NCI-H774 (cell line): Measurements from ENCODE around the gene APC.
"Not testable (repeated sequence)": the region's sequence is repeated elsewhere in the genome, so short reads cannot be mapped to it uniquely, and the experiment has no call there.

ENCODE experiments used
- DNase-seq: peaks from one replicate; lab custom pipeline; 2025; lab: John Stamatoyannopoulos, UW

Gene APC

GRCh38 chr5:112857866-112858265 lies 120.2 kb downstream of the APC start:
- DNase-seq = no peak

DNA sequence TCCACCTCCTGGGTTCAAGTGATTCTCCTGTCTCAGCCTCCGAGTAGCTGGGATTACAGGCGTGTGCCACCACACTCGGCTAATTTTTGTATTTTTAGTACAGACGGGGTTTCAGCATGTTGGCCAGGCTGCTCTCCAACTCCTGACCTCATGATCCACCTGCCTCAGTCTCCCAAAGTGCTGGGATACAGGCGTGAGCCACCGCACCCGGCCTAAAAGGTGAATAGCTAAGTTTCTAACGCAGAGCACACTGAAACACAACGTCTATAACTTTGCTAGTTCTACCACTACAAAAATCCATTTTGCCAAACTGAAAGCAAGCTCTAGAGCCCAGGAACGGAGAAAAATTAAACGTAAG lies 122.9 kb downstream of the APC start:
- not testable (repeated sequence) for DNase-seq

DNA sequence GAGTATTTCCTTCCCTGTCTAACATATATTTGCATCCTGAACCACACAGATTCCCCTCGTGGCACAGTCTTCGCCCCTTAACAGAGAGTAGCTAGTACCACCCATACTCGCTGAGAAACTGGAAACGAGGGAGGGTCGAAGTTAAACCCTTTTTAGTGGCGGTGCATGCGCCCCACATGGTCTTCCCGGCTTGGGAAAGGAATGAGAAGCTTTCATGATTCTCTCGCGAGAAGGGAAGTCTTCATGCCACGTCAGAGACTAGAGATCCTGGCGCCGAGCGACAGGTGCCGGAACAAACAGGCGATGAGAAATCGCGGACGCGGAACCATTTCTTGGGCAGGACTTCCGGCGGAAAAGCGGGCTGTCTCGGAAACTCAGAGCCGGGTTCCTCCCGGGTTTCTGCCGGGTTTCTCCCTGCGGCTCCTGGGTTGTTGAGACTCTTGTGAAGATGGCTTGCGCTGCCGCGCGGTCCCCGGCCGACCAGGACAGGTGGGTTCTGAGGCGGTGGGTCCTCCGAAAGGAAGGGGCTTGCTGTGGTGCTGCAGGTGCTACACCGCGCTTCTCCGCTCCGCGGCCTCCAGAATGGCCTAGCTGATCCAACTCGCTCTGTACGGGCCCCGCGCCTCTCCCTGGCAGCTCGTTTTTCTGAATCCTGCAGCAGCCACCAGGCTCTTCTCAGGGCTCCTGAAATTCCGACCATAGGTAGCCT lies 123.4 kb downstream of the APC start, which contains the start of gene SRP19:
Gene SRP19 (plus strand): TSS at position 359 of the 709 bp plus-strand sequence. CDS start 90 bp downstream, at position 449.
- peak; percentile 94 for DNase-seq

- no peak for DNase-seq
Measured at GRCh38 chr5:112861638-112861985, 123.9 kb downstream of the APC start.

GRCh38 chr5:112862085-112862484 lies 124.4 kb downstream of the APC start:
- no peak for DNase-seq

GRCh38 chr5:112863549-112863948 lies 125.9 kb downstream of the APC start:
- DNase-seq = no peak

DNA sequence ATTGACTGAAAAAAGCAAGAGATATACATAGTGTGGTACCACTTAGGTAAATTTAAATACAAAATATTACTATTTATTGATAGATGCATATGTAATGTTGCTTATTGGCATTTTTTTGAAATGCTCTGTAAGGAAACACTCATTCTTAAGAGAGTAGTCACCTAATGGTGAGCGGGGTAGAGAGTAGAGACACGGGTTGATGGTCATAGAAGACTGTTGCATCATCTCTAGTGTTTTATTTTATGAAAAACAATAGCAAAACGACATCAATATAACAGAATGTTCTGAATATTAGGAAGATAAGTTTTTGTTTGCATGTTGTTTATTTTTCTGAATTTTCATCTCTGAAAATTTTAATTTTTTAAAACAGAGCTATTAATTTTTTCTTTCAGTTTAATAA lies 127.4 kb downstream of the APC start:
- DNase-seq = no peak

GRCh38 chr5:112866739-112867138 lies 129.1 kb downstream of the APC start:
- no peak for DNase-seq

GRCh38 chr5:112867411-112867810 lies 129.7 kb downstream of the APC start:
- DNase-seq = no peak

- DNase-seq = no peak
Measured at GRCh38 chr5:112869948-112870347, 132.3 kb downstream of the APC start.

GRCh38 chr5:112870966-112871365 lies 133.3 kb downstream of the APC start:
- DNase-seq = no peak

DNA sequence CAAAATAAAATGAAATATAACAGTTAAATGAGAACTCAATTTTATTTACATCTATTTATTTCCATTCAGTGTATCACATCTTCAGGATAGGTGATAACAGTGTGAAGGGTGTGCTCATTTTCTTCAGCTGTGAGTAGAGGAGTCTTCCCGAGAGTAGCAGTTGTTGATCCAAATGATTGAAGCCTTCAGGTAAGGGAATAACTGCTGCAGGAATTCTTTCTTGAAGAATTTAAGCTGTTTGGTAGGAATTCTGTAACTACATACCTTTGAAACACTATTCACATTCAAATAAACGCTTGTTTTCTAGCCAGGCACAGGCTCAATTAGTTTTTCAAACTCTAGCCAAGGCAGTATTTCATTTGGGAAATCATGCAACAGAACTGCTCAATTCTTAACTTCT lies 138.7 kb downstream of the APC start:
- no peak for DNase-seq

- DNase-seq = no peak
Measured at GRCh38 chr5:112878101-112878500, 140.4 kb downstream of the APC start.

- DNase-seq = no peak
Measured at GRCh38 chr5:112878760-112879159, 141.1 kb downstream of the APC start.

DNA sequence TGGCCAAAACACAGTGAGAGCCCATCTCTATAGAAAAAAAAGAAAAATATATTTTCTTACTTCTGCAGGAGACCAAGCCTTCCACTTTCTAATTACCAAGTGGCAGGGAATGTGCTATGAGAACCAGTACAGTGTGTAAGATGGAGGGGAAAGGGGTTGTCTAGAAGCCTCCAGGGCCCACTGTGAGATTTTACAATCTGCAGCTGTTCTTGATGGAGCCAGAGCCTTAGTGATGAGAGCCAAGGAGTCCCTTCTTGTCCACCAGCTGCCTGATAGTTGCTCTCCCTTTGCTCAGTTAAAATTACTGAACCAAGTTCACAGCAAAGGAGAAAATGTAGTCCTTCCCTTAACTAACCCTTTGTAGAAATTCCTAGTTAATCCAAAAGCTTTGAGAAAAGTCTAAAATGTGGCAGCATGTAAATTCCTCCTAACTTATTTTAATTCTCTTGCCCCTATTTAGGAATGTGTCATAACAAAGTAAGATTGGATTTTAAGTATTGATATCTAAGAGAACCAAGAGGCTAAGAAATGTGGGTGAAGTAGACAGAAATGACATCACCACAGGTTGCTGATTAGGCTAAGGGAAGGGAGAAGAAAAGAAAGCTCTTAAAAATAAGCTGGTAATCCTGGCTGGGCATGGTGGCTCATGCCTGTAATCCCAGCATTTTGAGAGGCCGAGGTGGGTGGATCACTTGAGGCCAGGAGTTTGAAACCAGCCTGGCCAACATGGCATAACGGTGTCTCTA lies 142.7 kb downstream of the APC start:
- DNase-seq = no peak

GRCh38 chr5:112883192-112883591 lies 145.5 kb downstream of the APC start:
- no peak for DNase-seq

GRCh38 chr5:112885001-112885400 lies 147.3 kb downstream of the APC start:
- no peak for DNase-seq

DNA sequence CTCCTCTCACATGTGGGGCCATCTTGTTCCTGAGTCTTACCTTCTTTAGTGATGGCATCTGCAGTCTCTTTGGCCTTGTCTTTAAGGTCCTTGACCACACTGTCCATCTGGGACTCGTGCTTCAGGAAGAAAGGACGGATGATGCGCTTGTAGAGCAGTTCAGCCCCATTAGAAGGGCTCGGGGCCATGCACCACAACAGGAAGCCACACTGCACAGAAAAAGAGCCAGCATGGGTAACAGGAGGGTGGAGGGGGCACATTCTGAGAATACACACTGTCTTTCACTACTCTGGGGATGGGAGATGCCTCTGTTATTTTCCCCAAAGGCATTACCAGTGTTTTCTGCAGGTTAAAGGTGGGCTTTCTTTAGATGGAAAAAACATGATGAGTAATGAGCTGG lies 149.3 kb downstream of the APC start:
- no peak for DNase-seq

DNA sequence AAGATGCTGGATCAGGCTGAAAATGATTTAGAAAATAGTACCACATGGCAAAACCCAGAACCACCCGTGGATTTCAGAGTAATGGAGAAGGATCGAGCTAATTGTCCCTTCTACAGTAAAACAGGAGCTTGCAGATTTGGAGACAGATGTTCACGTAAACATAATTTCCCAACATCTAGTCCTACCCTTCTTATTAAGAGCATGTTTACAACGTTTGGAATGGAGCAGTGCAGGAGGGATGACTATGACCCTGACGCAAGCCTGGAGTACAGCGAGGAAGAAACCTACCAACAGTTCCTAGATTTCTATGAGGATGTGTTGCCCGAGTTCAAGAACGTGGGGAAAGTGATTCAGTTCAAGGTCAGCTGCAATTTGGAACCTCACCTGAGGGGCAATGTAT lies 154.4 kb downstream of the APC start:
- not testable (repeated sequence) for DNase-seq

- no peak for DNase-seq
Measured at GRCh38 chr5:112892776-112893175, 155.1 kb downstream of the APC start.

DNA sequence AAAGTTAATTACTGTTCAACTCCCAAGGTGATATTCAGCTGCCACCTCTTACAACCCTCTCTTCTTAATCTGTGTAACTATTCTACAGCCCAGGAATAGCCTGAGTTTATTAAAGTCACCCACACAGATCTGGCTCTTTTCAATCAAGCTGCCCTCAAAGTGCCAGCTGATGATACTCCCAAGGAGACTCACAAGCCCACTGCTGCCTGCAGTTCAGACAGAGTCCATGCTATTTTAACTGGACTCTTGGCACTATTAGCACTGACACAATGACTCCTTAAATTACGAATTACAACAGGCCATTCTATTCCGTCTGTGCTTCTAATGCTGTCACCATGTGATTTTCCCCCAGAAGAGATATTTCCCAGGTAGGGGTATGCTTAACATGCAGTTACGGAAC lies 158.0 kb downstream of the APC start:
- no peak for DNase-seq
